Stimulated activated CD8-positive, alpha-beta memory T cell treated with anti-CD3 and anti-CD28 coated beads, Interleukin-4, amount 100 ng/mL, for 24 hours (primary cell): ENCODE data around the gene LRG1.
"Not testable (repeated sequence)": the region's sequence is repeated elsewhere in the genome, so short reads cannot be mapped to it uniquely, and the experiment has no call there.

Experiments used
- DNase-seq: peaks from one replicate; pipeline ENCODE4 v3.0.0-alpha.2; 2020; ENCODE audit warnings: low read depth

The LRG1 gene

DNA sequence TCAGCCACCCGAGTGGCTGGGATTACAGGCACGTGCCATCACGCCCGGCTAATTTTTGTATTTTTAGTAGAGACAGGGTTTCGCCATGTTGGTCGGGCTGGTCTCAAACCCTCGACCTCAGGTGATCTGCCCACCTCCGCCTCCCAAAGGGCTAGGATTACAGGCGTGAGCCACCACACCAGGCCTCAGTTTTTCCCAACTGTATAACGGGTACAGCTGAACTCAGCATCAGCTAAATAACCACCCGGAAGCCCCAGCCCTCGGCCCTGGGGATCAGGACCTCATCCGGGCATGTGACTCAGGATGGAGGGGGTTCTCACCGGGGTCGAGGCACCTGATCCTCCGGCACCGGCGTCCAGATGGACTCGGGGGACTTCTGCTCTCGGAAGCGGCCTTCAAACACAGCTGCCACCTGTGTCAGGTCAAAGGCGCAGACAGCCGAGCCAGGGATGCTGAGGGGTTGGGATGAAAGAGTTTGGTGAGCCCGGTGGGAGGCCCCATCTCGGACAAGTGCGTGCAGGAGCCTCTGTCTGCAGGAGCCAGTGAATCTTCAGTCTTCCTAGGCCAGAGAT lies 10.7 kb upstream of the LRG1 start:
- DNase-seq = no peak

DNA sequence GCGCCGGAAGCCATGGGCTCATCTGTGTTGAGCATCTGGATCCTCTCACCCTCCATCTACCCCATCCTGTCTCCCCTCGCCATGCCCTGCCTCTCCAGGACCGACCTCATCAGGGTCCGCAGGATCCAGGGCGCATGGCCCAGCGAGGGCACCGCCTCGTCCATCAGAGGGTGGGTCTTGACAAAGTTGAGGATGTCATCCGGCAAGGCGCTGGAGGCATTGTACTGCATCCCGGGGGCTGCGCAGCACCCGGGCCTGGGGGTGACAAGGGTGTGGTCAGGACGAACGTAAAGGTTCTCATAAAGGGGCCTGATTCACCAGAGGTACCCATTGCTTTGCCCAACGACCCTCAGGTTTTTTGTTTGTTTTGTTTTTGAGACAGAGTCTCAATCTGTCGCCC lies 10.2 kb upstream of the LRG1 start:
- no peak for DNase-seq

DNA sequence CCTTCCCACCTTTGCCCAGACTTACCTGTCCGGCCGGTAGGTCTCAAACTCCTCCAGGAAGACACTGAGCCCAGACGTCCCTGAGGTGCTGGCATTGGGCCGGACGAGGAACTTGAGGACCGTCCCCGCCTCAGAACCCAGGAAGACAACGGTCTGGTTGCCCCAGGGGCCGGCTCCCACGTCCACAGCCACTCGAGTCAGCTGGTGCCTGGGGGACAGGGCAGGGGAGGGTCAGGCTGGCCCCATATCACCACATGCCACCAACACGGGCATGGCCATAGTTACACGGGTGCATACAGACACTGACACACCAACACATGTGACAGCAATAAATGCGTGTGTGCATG lies 8.4 kb upstream of the LRG1 start:
- no peak for DNase-seq

DNA sequence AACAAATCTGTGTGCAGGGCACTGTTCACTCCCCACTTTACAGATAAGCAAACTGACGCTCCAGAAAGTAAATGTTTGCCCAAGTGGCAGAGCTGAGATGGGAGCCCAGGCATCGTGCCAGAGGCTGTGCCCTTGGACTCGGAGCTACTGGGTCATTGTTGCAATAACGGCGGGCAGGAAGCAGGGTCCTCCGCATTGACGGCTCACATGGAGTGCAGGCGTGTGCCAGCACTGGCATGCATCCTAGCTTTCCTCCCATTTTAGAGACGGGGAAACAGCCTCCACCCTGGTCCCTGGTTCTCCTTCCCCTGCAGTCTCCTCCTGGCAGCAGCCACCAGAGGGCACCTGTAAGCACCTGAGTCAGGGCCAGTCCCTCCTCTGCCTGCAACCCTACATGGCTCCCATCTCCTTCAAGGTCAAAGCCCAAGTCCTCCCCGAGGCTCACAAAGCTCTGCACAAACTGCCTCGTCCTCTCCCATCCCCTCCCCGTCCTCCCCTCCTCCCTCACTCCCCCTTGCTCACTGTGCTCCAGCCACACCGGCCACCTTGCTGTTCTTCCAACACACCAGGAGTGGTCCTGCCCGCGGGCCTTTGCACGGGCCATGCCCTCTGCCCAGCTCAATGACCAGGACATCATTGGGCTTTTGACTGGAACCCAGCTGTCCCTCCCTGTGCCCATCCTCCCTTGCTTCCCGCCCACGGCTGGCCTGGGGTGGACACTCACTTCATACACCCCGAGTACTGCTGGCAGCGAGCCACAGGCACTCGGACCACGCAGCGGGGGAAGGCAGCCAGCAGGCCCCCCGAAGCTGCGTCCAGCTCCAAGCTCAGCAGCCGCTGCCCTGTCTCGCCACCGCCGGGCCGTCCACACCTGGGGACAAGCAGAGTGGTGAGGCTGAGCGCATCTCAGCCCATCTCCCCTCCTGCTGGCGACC lies 7.7 kb upstream of the LRG1 start:
- DNase-seq = no peak

DNA sequence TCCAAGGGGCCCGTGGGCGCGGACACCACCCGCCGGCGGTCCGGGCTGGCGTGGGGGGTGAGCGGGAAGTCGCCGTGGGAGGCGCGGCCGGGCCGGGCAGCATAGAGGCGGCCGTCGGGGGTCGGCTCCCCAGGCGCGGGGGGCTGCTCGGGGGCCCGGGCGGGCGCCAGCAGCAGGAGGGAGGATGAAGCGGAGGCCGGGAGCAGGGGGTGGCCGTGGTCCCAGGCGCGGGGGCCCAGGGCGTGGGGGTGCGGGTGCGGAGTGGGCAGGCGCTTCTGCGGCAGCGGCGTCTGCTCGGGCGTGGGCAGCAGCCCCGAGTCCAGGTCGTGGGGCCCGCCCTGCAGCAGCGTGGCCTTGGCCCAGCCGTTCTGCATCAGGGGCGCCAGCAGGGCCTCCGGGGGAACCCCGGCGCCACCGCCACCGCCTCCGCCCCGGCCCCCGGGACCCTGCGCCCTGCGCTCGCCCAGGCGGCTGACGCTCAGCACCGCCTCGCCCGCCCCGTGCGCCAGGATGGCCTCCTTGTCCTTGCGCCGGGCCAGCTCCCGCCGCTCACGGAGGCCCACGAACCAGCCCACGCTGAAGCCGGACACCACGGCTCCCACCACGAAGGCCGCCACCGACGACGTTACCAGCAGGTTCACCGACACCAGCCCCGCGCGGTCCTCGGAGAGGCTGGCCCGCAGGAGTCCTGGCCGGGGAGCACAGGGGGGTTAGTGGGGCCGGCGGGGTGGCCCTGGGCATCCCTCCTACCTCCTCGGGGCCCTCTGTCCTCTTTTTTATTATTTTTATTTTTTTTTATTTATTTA lies 4.2 kb upstream of the LRG1 start:
- DNase-seq = no peak

DNA sequence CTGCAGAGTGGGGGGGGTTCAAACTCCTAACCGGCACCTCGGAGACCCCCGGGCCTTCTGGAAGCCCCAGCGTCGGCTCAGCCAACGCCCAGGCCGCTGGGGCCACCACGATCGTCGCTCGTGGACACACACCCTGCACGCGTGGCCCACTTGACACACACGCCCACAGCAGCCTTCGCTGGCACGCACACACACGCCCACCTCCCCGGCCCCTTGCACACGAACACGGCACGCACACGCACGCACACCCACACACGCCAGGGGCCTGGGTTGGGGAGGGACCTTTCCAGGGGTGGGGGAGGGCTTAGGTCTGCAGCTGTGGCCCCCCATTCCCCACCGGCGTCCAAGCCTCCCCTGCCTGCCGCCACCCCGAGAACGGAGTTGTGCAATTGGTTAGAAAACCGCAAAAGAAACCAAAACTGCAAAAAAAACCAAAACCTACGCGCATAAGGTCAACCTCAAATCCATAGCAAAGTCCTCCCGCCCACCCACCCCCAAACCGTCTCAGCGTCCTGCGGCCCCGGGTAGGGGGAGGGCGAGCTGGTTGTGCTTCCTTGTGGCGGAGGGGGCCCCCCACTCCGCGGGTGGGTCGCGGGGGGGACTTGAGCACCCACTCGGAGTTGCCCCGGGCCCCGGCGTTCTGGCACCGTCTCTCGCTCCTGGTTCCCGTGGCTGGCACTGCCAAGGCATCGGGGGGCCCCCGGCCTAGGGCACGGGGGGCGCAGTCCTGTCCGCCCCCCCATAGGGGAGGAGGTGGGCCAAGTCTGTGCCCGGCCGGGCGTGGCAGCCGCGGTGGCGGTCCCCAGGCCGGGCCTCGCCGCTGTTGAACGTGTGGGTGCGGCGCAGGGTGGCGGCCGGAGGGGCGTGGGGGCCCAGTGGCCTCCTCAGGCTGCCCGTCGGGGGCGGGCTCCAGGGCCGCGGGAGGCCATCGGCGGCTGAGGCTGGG lies 3.3 kb upstream of the LRG1 start:
- DNase-seq = no peak

DNA sequence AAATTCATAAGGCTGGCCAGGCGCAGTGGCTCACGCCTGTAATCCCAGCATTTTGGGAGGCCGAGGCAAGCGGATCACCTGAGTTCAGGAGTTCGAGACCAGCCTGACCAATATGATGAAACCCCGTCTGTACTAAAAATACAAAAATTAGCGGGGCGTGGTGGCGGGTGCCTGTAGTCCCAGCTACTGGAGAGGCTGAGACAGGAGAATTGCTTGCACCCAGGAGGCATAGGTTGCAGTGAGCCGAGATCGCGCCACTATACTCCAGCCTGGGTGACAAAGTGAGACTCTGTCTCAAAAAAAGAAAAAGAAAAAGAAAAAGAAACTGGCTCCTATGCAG lies 1.9 kb upstream of the LRG1 start:
- not testable (repeated sequence) for DNase-seq

DNA sequence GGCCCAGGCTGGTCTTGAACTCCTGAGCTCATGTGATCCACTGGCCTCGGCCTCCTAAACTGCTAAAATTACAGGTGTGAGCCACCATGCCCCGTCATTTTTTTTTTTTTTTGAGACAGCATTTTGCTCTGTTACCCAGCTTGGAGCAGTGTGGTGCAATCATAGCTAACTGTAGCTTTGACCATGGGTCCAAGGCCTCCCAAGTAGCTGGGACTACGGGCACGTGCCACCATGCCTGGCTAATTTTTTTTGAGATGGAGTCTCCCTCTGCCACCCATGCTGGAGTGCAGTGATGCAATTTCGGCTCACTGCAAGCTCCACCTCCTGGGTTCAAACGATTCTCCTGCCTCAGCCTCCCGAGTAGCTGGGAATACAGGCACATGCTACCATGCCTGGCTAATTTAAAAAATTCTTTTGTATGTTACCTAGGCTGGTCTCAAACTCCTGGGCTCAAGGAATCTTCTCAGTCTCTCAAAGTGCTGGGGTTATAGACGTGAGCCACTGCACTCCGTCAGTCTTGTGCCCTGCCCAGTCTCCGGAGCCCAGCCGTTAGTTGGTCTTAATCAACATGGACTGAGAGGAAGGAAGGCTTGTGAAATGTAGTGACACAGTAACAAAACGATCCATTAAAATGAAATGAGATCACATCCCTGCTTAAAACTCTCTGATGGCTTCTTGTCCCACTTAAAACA lies 1.4 kb upstream of the LRG1 start:
- no peak for DNase-seq

DNA sequence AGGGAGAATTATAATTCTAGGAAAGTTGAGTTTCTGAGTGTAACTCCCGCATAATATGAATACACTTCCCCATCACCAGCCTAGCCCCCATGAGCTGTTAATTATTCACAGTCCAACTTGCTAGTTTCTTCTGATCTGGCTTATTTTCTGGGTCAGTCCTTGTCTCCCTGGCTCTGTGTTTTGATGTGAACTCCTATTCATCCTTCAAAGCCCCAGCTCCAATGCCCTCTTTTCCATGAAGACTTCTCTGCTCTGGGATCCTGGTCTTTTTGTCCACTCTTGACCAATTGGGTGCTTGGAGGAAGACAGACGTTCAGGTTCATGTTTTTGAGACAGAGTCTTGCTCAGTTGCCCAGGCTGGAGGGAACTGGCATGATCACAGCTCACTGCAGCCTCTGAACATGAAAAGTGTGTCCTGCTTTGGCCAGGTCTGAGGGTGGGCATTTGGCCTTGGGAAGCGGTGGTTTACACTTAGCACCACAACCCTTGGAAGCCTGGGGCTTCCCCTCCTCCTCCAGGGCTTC lies 605 bp downstream of the LRG1 start:
- DNase-seq = no peak

DNA sequence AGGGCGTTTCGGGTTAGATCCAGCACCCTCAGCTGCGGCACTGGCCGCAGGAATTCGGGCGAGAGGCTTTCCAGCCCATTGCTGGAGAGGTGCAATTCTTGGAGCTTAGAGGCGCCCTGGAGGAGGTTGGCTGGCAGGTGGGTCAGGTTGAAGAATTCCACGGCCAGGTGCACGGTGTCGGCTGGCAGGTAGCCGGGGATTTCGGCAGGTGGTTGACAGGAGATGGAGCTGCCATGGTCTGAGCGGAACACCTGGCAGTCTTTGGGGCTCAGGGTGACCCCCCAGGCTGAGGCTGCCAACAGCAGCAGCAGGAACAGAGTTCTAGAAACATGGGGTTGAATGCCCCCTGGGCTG lies 1.3 kb downstream of the LRG1 start:
- DNase-seq = no peak

DNA sequence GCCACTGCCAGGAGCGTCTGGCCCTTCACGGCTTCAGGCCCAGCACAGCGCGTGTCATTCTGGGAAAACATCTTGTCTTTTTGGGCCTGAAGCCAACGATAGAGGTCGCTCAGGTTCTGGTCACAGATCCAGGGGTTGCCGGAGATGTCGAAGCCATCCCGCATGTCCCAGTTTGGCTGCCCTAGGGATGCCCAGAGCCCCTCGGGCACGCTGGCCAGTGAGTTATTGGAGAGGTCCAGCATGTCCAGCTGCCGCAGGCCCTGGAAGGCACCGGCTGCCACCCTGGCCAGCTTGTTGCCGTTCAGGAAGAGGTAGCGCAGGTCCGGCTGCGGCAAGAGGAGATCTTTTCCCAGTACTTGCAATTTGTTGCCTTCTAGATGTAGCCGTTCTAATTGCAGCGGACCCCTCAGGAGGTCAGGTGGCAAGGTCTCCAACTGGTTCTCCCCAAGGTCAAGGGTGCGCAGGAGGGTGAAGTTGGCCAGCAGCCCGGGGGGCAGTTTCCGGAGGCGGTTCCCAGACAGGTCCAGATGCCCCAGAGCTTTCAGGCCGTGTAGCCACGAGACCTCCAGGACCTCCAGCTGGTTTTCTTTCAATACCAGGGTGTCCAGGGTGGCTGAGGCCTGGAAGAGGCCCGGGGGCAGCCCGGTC lies 1.8 kb downstream of the LRG1 start:
- no peak for DNase-seq

DNA sequence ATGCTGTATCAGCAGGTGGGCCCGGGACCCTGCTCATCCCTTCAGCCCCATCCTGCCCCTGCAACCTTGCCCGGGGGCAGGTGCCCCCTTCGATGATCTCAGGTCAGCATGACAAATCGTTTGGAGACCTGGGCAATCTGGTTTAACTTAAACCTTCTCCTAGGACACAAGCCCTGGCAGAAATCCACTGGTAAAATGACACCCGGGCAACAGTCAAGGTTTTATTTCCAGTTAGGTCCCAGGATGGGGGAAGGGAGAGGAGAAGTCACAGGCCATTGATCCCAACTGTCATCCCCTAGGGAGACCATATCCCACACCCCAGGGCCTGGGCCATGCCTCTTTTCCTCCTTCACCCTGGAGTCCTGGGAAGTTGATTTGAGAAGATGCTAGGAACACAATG lies 3.0 kb downstream of the LRG1 start:
- no peak for DNase-seq

DNA sequence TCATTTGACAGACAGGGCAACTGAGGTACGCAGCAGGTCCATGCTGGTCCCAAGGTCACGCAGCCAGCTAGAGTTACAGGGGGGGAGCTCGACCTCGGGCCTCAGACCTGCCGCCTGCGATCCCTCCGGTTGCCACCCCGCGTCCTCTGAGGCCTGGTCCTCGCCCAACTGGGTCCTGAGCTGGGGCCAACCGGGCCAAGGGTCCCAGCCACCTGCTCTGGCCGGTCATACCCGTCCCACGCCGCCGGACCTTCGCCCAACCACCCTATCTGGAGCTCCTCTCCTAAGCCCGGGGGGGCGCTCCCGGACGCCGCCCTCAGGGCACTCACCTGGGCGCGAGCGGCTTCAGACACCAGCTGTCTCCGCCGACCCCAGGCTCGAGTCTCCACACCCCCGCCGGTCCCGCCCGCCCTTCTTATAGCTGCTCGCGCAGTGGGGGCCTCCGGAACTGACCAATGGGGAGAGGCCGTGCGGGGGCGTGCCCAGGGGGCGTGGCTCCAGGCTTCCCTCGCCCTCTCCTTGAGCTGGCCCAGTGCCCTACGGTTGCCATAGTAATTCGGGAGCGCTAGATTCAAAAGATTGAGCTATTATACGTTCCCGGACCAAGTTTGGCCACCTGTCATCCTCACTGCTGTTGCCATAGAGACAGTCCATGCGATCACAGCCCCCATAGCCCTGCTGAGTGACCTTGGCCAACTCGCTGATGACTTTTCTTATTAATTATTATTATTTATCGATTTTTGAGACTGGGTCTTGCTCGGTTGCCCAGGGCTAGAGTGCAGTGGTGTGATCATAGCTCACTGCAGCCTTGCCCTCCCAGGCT lies 4.8 kb downstream of the LRG1 start, which contains the start of gene PLIN5:
Gene PLIN5, minus strand, starts transcription at position 389 of the 823 bp plus-strand sequence. CDS start 1,150 bp downstream, outside the sequence.
- peak; percentile 48 for DNase-seq

DNA sequence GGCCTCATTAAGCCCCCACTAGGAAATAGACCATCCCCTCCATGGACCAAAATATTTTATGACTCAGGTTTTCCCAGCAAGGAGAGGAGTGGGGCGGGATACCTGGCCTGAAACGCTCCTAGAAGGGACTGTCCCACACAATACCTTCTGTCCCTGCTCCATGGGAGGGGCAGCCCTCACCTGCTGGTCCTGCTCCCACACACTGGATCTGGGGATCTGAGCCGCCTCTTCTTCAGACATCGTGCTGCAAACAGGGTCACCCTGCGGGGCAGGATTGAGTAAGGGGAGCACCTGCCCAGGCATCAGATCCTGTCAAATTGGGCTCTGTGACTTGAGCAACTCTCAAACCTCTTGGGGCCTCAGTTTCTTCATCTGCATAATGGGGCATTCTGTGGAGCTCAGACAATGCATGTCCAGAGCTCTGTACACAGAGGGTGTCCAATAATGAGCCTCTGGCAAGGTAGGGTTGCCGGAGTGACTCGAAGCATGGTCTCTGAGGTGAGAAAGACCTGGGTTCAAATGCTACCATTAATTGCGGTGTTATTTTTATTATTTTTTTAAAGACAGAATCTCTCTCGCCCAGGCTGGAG lies 5.9 kb downstream of the LRG1 start:
- DNase-seq = no peak

DNA sequence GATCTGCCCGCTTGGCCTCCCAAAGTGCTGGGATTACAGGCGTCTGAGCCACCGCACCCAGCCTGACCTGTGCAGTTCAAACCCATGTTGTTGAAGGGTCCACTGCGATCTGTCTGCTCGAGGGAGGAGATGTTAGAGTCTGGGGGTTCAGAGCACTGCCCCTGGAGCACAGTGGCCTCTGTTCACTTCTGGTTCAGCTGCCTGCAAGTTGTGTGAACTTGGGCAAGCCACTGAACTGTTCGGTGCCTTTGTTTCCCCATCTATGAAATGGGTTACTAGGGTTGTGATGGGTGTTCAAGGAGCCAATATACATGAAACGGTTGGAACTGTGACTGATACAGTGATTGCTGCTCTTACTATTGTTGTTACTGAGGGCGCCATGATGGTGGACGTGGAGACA lies 6.5 kb downstream of the LRG1 start:
- DNase-seq = no peak

DNA sequence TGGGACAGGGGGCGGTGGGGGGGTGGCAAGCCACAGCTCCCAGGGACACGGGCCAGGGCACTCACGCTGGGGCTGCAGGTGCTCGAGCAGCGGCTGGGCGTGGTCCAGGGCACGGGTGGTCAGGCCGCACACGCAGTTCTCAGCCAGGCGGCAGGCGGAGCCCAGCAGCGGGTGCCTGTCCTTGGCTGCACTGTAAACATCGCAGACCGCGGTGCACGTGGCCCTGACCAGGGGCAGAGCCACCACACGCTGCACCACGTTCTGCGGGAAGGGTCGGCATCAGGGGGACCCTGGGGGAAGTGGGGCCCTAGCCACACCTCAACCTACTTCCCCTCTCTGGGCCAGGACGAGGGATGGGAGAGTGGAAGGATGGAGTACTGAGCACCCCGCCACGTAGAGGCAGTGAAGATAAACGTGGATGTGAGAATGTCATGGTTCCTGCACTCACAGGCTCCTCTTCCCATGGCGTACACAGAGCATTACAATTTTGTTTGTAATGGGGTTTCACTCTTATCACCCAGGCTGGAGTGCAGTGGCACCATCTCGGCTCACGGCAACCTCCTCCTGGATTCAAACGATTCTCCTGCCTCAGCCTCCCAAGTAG lies 8.2 kb downstream of the LRG1 start:
- DNase-seq = no peak

DNA sequence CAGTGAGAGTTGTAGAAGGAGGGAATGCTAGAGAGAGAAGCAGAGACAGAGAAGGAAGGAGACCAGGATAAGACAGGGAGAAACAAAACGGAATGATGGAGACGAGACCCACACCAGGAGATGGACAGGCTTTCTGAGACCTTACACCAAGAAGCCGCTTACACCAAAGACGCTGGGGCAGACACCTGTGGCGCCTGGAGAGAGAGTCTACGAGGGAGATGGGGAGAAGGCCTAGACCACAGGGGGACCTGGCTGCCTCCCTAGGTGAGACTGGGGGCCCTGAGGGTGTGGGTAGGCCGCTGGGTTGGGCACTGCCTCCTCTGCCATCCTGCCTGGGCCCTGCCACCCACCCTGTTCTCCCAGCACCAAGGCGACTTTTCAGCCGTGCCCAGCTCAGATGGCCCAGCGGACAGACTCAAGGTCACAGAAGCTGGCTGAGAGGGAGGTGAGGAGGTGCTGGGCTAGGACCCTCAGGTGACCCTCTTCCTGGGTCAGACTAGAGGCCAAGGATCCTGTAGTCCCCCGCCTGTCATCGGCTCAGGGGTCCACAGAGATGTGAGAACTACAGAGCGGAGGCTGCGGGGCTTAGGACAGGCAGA lies 9.8 kb downstream of the LRG1 start:
- no peak for DNase-seq

DNA sequence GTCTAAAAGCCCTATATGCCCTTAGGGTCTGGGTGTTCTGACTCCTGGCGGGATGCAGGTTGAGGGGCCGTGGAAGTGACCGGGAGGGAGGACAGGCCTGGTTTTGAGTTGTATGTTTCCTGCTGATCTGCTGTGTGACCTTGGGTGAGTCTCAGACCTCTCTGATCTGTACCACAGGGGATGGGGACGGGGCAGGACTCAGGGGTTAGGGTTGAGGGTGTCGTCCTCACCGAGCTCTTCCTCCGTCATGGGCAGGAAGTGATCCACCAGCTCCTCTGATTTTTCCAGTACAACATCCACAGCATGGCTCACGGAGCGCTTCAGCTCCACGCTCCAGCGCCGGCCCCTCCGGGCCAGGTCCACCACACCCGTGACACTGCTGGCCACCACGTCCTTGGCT lies 11.0 kb downstream of the LRG1 start:
- DNase-seq = no peak
